Fibroblast of the conjunctiva (primary cell): ENCODE data around the gene NSMCE1.
A peak's percentile ranks its signal among the peaks of the same experiment; 100 is the strongest.
"Not testable (repeated sequence)": the region's sequence is repeated elsewhere in the genome, so short reads cannot be mapped to it uniquely, and the experiment has no call there.

Experiments
- DNase-seq: peaks from one replicate; pipeline ENCODE4 v3.0.0-alpha.2; 2010; ENCODE audit warnings: low read depth

NSMCE1 gene

DNA sequence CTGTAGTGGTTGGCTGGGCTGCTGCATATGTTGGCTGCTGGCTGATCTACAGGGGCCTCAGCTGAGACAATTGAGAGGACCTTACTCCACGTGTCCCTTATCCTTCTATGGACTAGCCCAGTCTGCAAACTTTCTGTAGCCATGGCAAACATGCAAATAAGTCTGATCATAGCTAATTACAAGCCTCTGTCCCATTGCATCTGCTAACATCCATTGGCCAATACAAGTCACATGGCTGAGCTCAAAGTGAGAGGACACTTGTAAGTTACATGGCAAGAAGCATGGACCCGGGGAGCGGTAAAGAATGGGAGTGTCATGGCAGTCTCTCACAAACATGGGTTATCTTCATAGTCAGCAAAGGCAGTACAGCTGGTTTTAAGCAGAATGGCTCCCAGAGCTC, 33.6 kb upstream of the NSMCE1 start:
- DNase-seq = no peak

DNA sequence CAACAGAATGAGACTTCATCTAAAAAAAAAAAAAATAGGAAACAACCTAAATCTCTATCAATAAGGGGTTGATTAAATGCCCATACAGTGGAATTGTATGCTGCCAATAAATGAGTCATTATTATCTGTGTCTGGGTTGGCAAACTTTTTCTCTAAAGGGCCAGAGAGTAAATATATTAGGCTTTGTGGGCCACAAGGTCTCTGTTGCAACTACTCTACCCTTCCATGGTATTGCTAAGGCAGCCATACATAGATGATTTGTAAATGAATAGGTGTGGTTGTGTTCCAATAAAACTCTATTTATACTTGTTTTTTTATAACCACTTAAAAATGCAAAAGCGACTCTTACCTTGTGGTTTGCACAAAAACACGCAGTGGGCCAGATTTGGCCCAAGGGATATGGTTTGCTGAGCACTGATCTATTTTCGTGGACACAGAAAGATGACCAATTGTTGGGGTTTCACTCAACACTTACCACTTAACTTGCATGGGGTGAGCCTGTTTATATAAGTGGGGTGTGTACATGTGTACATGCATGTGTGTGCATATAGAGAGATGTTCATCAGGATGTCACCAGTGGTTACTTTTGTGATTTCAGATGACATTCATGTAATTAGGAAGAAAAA, 32.8 kb upstream of the NSMCE1 start:
- no peak for DNase-seq

DNA sequence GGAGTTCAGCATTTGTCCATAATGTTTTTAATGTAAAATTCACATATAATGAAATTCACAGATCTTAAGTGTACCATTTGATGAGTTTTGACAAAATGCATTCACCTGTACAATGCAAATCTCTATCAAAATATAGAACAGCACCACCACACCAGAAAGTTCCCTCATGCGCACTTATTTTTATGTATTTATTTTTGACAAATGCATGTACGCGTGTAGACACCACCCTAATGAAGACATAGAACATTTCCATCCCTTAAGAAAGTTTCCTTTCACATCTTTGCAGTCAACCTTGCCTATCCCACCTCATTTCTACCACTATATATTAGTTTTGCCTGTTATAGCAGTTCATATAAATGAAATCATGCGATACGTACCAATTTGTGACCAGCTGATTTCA, 29.6 kb upstream of the NSMCE1 start:
- no peak for DNase-seq

DNA sequence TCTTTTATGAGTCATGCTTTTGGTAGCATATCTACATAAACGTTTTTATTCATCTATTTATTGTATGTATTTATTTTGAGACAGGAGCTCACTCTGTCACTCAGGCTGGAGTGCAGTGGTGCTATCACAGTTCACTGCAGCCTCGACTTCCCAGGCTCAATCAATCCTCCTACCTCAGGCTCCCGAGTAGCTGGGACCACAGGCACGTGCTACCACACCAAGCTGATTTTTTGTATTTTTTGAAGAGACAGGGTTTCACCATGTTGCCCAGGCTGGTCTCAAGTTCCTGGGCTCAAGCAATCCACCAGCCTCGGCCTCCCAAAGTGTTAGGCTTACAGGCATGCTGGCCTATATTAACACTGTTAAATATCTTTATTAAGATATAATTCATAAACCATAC, 24.8 kb upstream of the NSMCE1 start:
- no peak for DNase-seq

DNA sequence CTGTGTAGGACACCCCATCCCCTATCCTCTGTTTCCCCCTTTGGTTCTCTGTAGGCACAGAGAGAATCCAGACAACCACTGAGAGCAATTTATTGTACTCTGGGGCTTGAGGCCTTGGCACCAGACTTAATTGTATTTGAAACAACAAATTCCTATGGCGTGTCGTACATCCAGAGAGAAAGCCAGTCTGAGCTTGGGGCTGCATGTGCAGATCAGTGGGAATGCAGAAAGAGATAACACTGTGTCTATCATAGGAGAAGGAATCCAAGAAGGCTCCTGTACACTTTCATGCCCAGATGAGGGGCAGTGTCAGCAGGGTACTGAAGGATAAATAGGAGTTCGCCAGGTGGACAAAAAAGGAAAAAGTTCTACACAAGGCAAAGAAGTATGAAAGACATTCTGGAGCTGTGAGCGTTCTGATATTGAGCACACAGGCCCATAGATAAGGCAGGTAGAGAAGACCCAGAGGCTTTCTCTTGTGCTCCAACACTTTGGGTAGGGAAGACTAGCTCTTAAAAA, 23.2 kb upstream of the NSMCE1 start:
- no peak for DNase-seq

DNA sequence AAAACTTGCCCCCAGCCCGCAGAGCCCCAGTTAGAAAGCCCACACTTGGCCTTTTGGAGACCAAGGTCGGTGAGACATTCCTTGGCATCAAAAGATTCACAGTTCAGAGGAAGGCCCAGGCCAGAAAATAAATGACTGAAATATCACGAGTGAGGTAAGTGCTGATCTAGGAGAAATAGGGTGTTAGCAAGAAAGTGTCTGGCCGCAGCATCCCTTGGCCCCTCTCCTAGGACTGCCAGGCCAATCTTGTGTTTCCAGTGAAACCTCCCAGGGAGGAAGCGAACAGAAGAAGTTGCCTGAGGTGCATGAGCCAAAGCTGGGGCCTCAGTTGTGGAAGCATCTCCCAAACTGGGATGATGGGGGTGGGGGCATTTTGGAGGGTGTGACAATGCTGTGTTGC, 22.5 kb upstream of the NSMCE1 start:
- DNase-seq = no peak

DNA sequence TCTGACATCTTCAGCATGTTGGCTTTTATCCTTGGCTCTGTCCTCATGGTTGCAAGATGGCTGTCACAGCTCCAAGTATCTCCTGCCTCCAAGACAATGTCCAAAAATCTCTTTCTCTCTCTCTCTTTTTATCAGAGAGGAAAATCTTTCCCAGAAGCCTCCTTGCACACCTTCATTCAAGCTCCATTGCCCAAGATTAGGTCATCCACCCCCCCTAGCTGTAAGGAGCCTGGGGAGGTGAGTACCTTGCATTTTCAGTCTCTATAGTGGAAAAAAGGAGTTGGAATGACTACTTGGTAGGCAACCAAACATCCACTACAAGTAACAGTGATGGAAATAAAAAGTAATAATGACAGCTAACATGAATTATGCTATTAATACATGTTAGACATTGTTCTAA, 22.0 kb upstream of the NSMCE1 start:
- no peak for DNase-seq

DNA sequence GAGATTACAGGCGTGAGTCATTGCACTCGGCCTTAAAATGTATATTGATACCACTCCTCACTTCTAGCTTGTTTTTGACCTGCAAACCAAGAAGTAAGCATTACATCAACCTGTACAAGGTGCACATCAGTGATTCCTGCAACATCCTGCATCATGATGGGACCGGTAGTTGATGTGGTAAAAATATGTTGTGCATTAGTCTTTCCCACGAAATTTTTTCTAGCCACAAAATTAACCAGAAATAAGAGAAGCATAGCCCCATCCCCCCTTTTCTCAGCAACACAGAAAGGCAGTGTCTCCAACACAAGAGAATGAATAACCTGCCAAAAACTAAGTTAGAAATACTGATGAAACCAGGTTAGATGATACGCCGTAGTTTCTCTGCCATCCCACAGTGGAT, 21.1 kb upstream of the NSMCE1 start:
- DNase-seq = no peak

DNA sequence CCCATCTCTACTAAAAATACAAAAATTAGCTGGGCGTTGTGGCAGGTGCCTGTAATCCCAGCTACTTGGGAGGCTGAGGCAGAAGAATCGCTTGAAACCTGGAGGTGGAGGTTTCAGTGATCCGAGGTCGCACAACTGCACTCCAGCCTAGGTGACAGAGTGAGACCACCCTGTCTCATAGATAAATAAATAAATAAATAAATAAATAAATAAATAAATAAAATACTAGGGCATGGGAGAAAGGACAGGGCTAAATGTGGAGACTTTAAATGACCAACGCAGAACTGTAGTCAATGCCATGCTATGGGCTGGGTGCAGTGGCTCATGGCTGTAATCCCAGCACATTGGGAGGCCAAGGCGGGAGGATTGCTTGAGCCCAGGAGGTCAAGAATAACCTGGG, 19.7 kb upstream of the NSMCE1 start:
- DNase-seq = not testable (repeated sequence)

DNA sequence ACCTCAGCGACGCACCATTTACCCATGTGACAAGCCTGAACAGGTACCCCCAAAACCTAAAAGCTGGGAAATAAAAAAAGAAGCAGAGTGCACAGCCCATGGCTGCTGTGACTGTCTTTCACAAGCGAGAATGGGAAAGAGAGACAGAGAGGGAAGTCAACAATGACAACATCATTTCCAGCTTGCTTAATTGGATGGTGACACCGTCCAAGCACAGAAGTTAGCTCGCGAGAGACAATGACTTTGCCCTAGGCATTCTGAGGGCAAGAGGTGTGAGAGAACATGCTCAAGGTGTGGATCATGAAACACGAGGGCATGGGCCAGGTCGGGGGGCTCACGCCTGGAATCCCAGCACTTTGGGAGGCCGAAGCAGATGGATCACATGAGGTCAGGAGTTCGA, 19.3 kb upstream of the NSMCE1 start:
- no peak for DNase-seq

DNA sequence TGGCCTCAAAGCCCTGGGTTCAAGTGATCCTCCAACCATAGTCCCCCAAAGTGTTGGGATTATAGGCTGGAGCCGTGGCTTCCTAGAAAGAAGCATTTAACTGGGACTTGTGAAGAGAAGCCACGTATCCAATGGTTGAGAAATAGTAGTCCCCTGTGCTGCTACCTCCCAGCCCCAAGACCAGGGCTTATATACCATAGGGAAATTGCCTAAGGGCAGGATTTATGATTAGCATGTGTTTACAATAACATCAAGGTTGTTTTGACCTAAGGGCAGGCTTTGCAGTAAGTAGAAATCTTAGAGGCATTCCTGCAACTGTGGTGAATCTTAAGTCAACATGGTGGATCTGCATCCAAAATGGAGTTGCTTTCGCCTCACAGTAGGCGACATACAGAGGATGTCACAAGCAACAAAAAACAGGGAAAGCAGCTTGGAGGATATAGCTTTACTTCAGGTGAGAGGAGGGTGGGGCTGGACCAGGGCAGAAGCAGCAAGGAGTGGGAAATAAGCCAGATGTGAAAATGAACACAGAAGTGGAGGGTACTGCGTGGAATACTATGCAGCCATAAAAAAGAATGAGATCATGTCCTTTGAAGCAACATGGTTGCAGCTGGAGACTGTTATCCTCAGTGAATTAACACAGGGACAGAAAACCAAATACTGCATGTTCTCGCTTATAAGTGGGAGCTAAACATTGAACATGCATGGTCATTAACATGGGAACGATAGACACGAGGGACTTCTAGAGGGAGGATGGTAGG, 18.7 kb upstream of the NSMCE1 start:
- DNase-seq = no peak

DNA sequence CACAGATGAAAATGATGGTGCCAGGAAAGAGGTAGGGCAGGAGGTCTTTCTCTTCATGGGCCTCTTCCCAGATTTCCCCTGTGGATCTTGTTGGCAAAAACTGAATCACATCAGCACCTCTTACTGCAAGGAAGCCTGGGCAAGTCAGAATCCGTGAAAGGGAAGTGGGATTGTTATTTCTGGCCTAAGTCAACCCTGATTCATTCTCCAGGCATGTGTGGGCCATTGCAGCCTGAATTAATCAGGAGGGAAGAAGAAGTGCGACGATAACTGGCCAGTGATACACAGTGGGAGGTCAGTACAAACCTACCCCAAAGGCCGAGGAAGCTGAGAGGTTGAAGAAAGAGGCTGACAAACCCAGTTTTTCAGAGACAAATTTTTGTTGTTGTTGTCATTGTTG, 17.9 kb upstream of the NSMCE1 start:
- peak; percentile 67 for DNase-seq

DNA sequence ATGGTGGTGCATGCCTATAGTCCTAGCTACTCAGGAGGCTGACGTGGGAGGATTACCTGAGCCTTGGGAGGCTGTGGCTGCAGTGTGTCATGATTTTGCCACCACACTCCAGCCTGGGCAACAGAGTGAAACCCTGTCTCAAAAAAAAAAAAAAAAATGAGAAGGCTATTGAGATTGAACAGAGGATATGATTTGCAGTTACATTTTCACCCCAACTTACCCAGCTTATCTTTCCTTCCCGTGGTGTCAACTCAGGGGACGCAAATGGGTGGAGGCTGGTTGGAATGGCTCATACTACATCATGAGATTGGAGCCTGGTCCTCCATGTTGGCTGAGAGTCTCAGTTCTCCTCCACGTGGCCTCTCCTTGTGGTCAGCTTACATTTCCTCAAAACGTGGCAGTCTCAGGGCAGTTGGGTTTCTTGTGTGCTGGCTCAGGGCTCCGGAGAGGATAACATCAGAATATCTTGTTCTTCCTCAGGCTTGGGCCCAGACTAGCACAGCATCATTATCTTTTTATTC, 17.2 kb upstream of the NSMCE1 start:
- no peak for DNase-seq

DNA sequence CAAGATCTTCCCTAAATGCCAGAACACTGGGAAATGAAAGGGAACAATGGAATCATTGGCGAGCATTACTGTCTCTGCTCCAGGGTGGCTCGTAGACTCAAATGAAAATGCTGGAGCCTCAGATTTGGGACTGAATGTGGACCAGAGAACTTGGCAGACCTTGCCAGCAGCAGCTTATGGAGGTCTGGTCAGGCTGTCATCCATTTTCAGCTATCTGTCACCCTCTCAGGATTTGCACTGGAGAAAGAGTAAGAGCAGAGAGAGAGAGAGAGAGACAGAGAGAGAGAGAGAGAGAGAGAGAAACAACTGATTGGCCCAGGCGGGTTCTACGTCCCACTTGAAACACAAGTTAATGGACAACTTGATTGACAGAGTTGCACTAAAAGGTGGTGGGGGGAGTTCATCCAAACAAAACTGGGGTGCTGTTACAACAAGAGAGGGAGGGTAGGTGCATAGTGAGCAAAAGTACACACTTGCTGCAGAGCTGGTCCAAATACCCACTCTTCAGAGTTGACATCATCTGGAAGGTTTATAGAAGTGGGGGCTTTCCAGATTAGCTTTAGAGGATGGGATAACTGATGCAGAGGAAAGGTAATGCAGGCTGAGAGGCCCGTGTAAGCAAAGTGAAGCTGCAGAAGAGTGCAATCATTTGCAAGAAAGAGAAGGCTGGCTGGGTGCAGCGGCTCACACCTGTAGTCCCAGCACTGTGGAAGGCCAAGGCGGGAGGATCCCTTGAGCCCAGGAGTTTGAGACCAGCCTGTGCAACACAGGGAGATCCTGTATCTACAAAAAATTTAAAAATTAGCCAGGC, 16.5 kb upstream of the NSMCE1 start:
- no peak for DNase-seq

DNA sequence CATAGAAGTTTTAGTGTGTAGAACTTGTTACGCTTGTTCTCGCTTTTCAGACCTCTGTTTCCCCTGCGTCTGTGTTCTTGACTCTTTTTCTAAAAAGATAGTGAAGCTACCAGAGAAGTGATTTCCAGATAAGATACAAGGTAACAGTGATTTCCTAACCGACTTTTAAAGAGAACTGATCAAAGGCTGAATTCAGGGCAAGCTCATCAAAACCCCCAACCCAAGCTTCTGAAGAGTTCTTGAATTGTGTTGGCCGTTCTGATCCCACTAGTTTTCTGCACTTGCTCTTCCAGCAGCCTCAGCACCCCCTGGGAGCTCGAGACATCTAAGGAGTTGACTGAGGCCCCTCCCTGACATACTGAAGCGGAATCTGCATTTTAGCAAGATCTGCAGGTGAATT, 12.7 kb upstream of the NSMCE1 start:
- DNase-seq = no peak

DNA sequence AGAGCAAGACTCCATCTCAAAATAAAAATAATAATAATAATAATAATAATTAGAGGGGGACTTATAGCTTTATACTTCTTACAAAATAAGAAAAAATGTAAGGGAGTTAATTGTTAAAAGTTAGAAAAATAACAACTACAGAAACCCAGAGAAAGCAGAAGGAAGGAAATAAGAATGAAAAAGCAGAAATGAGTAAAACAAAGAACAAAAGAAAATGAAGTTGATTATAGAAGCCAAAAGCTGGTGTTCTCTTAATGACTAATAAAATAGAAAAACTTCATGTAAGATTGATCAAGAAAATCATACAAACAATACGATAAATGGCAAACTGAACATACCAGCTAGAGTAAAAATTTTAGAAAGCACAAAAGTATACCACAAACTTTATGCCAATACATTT, 6.8 kb upstream of the NSMCE1 start:
- DNase-seq = no peak

DNA sequence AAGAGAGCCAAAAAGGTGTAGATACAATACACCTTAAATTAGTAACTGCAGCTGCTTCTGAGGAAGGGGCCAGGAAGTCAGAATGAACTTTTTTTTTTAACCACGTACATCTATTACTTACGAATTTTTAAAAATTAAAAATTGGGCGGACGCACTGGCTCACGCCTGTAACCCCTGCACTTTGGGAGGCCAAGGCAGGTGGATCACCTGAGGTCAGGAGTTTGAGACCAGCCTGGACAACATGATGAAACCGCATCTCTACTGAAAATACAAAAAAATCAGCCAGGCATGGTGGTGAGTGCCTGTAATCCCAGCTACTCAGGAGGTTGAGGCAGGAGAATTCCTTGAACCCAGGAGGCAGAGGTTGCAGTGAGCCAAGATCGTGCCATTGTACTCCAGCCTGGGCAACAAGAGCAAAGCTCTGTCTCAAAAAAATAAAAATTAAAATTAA, 5.9 kb upstream of the NSMCE1 start:
- DNase-seq = not testable (repeated sequence)

DNA sequence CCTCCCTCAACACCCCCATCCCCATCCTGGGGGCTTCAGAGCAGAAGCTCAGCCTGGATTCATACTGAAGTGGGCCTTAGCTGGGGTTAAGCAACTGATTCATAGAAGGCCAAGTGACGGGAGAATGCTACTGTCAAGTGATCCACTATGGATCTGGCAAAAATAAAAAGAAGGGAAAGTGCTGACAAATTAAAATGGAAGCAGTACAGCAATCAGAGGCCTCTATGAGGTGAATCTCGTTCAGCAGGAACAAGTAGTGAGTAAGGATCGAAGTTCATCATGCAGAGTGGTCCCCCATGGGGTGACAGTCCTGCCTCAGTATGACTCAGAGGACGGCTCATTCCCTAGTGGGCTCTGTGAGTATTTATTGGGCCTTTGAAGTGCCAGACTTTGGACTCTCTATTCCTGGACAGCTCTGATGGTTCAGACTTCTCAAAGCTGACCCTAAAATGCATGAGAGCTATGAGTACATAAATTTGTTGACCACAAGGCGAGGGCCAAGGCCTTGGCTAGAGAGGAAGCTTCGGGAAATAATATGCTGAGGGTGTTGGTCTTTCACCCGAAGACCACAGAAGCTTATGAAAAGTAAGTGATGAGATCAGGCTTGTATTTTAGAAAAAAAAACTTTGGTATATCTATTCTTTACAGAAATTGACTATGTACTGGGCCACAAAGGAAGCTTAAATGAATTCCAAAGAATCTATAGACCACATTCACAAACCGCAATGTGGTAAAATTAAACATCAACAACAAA, 5.3 kb upstream of the NSMCE1 start:
- no peak for DNase-seq

DNA sequence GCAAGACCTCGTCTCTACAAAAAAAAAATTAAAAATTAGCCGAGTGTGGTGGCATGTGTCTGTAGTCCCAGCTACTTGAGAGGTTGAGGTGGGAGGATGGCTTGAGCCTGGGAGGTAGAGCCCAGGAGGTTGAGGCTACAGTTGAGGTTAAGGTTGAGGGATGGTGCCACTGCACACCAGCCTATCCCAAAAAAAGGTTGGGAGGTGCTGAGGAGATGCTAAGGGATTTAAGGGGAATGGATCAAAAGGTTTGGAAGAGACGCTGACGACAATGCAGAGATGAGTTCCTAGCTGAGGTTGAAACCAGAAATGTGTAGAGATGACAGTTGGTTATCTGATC, 4.7 kb upstream of the NSMCE1 start:
- no peak for DNase-seq

DNA sequence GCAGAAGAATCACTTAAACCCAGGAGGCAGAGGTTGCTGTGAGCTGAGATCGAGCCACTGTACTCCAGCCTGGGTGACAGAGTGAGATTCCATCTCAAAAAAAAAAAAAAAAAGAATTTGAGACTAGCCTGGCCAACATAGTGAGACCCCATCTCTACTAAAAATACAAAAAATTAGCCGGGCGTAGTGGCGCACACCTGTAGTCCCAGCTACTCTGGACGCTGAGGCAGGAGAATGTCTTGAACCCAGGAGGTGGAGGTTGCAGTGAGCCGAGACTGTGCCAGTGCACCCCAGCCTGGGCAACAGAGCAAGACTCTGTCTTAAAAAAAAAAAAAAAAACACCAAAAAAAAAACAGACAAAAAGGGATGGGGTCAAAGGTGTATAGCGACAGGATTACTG, 4.1 kb upstream of the NSMCE1 start:
- DNase-seq = not testable (repeated sequence)

DNA sequence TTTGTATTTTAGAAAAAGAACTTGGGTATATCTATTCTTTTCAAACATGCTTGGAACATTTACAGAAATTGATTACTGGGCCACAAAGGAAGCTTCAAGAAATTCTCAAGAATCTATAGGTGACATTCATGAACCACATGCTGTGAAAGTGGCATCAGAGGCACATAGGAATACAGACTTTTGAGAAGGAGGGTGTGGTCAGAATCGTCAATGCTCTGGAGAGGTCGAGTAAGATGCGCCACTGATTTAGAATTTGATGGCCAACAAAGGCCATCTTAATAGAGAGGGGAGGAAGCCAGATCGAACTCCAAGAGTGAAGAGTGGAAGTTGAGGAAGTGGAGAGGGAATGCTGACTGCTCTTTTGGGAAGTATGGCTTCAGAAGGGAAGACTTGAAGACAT, 3.5 kb upstream of the NSMCE1 start:
- DNase-seq = no peak

DNA sequence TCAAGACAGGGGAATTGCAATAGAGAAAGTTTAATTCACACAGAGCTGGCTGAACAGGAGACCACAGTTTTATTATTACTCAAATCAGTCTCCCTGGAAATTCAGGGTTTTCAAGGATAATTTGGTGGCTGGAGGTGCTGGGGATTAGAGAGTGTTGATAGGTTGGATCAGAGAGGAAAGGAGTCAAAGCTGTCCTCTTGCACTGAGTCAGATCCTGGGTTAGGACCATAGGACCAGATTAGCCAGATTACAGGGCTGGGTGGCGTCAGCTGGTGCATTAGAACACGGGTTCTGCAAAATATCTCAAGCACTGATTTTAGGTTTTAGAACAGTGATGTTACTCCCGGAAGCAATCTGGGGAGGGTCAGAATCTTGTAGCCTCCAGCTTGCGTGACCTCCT, 1.8 kb upstream of the NSMCE1 start:
- no peak for DNase-seq
